HepG2 (cell line): Measurements from ENCODE around the gene KCNH6. TPM values are rescaled to one million over a fixed set of nuclear protein-coding genes. Genes with fewer than 3 reads are reported as not detected.

Experiments
- ATAC-seq: fragments of 200-7000 bp; cut with Tn5 transposase; 3 replicates; pipeline ENCODE4 v1.9.1; 2020; ENCODE audit warnings: mild to moderate bottlenecking, moderate library complexity
- BruUV-seq: library from RNA; stranded (reverse); fragments of 400-500 nt; replicated peaks from 2 replicates; lab custom pipeline; 2021; lab: Mats Ljungman, UMichigan
- CTCF ChIA-PET: fragments of 300-600 bp; formaldehyde crosslinking; extraction: SDS; loops from one replicate; lab custom pipeline; 2021; ENCODE audit warnings: low total read pairs, inconsistent platforms, low intra/inter-chr PET ratio; lab: Yijun Ruan, JAX
- POLR2A ChIA-PET: fragments of 350-600 bp; sonication (Branson Sonifier 250); formaldehyde crosslinking; loops from one replicate; lab custom pipeline; 2020; ENCODE audit warnings: antibody characterized with exemption, inconsistent platforms; lab: Yijun Ruan, JAX
- DNase-seq: peaks from one replicate; pipeline ENCODE4 v3.0.0-alpha.2; 2015; ENCODE audit warnings: low spot score
- FAIRE-seq: peaks from 3 replicates; lab custom pipeline; 2011; peaks lifted over from hg19 to GRCh38; lab: Jason Lieb, UNC
- H2AFZ ChIP-seq: one replicate; pipeline ENCODE4 v1.6.1; 2011; ENCODE audit warnings: low read length, inconsistent platforms
- H3K27ac ChIP-seq: fragments of 300-600 bp; 3 replicates; pipeline ENCODE4 v1.8.0; 2011; ENCODE audit warnings: mixed run types, mild to moderate bottlenecking, mixed read lengths, low read length, inconsistent platforms; ENCODE audit not compliant: insufficient read depth; ENCODE audit errors: extremely low read length
- H3K27me3 ChIP-seq, 2 experiments: fragments of 200-600 bp in 1 of 2; 2 replicates in 1 of 2; 3 replicates in 1 of 2; pipeline versions ENCODE4 v1.6.0 to v1.8.0; 2011; ENCODE audit warnings: low read length in 2 of 2, mild to moderate bottlenecking in 2 of 2, moderate library complexity in 2 of 2, inconsistent platforms in 1 of 2; ENCODE audit not compliant: insufficient read depth in 2 of 2, control insufficient read depth in 1 of 2
- H3K36me3 ChIP-seq, 2 experiments: fragments of 200-600 bp in 1 of 2; replicated peaks in 1 of 2; 2 replicates in 1 of 2; 3 replicates in 1 of 2; pipeline versions ENCODE4 v1.5.1 to v1.8.0; 2011; ENCODE audit warnings: low read length in 2 of 2, inconsistent platforms in 1 of 2; ENCODE audit not compliant: insufficient read depth in 2 of 2, control insufficient read depth in 1 of 2
- H3K4me1 ChIP-seq: 2 replicates; pipeline ENCODE4 v1.5.1; 2012; ENCODE audit warnings: low read length, inconsistent platforms; ENCODE audit not compliant: insufficient read depth
- H3K4me2 ChIP-seq: 2 replicates; pipeline ENCODE4 v1.6.0; 2011; ENCODE audit warnings: low read depth, low read length, inconsistent platforms
- H3K4me3 ChIP-seq, 3 experiments: fragments of 200-600 bp in 1 of 3; sonication (generic), shearing (Covaris generic) in 1 of 3; replicated peaks in 1 of 3; 2 replicates each; pipeline ENCODE4 v1.5.1; 2011 to 2016; ENCODE audit warnings: low read length in 3 of 3, inconsistent platforms in 2 of 3, low read depth in 2 of 3, mild to moderate bottlenecking in 2 of 3, control low read depth in 1 of 3, mixed read lengths in 1 of 3; ENCODE audit not compliant: insufficient read depth in 1 of 3
- H3K79me2 ChIP-seq: one replicate; pipeline ENCODE4 v1.6.1; 2011; ENCODE audit warnings: low read length, inconsistent platforms; ENCODE audit not compliant: insufficient read depth
- H3K9ac ChIP-seq: 2 replicates; pipeline ENCODE4 v1.6.0; 2011; ENCODE audit warnings: mild to moderate bottlenecking, low read depth, low read length, inconsistent platforms; ENCODE audit not compliant: insufficient read depth
- H3K9me3 ChIP-seq: 2 replicates; pipeline ENCODE4 v1.5.1; 2012; ENCODE audit warnings: mild to moderate bottlenecking, low read length
- H4K20me1 ChIP-seq: 2 replicates; pipeline ENCODE4 v1.6.0; 2011; ENCODE audit warnings: inconsistent platforms, mild to moderate bottlenecking, low read length, moderate library complexity; ENCODE audit not compliant: insufficient read depth
- CERS6 ChIP-seq: sonication (generic); formaldehyde crosslinking; IDR thresholded peaks from 2 replicates; pipeline ENCODE4 v1.5.0; 2020; ENCODE audit warnings: missing genetic modification reagents
- HOXD1 ChIP-seq: sonication (generic); formaldehyde crosslinking; IDR thresholded peaks from 2 replicates; pipeline ENCODE4 v1.5.0; 2020; ENCODE audit warnings: missing genetic modification reagents
- RBM22 ChIP-seq: fragments of 200-400 bp; formaldehyde crosslinking; optimal IDR thresholded peaks from 2 replicates; pipeline ENCODE3; 2017; ENCODE audit warnings: mild to moderate bottlenecking, low read length, moderate library complexity
- ZNF205 ChIP-seq: IDR thresholded peaks from 2 replicates; pipeline ENCODE4 v1.6.1; 2018; ENCODE audit warnings: missing biosample characterization, missing genetic modification reagents
- ZNF329 ChIP-seq: sonication (generic); formaldehyde crosslinking; IDR thresholded peaks from 2 replicates; pipeline ENCODE4 v1.9.0; 2021; ENCODE audit warnings: low read depth, mild to moderate bottlenecking, missing genetic modification reagents
- WGBS: methylation state at CpG from one replicate; pipeline ENCODE4 v1.1.6; 2017; ENCODE audit warnings: low lambda C conversion rate; 5-methylcytosine and 5-hydroxymethylcytosine counted together
- in situ Hi-C: cut with HindIII; loops from 2 replicates; pipeline ENCODE4 v1.10.0; 2017; ENCODE audit warnings: low pct_unique_long_range_greater_than_20kb; ENCODE audit not compliant: extremely low pct_ligation_motif_present
- intact Hi-C: fragments of 100-400 bp; cut with micrococcal nuclease; formaldehyde crosslinking; loops from one replicate; pipeline ENCODE4 v1.10.0; 2022; ENCODE audit not compliant: unreplicated experiment
- polyA plus RNA-seq, 8 experiments: library from polyadenylated mRNA; depleted of rRNA in 3 of 8; stranded (reverse) in 7 of 8; unstranded in 1 of 8; fragments of >200 nt; fragmentation: Illumina TruSeq in 4 of 8; extraction: Trizol in 4 of 8; gene quantifications; 2 replicates each; pipeline versions ENCODE4 v1.2.1 to v1.2.3, GENCODE V29; 2011 to 2016; ENCODE audit warnings: low read depth in 4 of 8, missing spikeins in 1 of 8, mixed read lengths in 1 of 8; ENCODE audit not compliant: insufficient read depth in 1 of 8
- small RNA-seq, 3 experiments: library from RNA; depleted of rRNA; stranded (forward); fragments of <200 nt; gene quantifications; one replicate each; pipeline ENCODE3, GENCODE V24; 2012; ENCODE audit warnings: low read depth in 2 of 3, low replicate concordance in 1 of 3; ENCODE audit not compliant: insufficient read length in 3 of 3, insufficient read depth in 2 of 3
- total RNA-seq, 5 experiments: library from RNA; depleted of rRNA; stranded (reverse); fragments of >200 nt; fragmentation: Illumina TruSeq; extraction: Trizol; gene quantifications; 2 replicates each; pipeline ENCODE4 v1.2.3, GENCODE V29; 2016; ENCODE audit warnings: low read depth in 1 of 5

The KCNH6 gene
- total and polyA plus RNA-seq, 2 of the 13 experiments (the other 11 are each of a cell fraction or from before 2014, with no cell fraction given) = 0.05 to 0.18 TPM

- DNase-seq (no peak), ATAC-seq (no peak; the same call in 2 of the 3 replicates), FAIRE-seq (no peak)
- Histone ChIP-seq H3K4me1 (no peaks in the 10 kb centered on the region), H3K9ac (no peak overlapping the region), H3K4me3 (no peak overlapping the region), H3K79me2 (no peaks in the 10 kb centered on the region), H2AFZ (no peak overlapping the region), H3K27me3 (no peaks in the 10 kb centered on the region), H3K27ac (no peak overlapping the region), H3K9me3 (no peaks in the 10 kb centered on the region), H4K20me1 (no peaks in the 10 kb centered on the region; the same call in 1 of the 2 replicates), H3K36me3 (peaks cover 28 to 35% of the 10 kb centered on the region in 2 experiments), H3K4me2 (no peak overlapping the region)
- 90% methylated on average over 3 of the region's 3 CpGs for WGBS
- no TSS peak for BruUV-seq
- ChIA-PET POLR2A (no interaction called here), CTCF (no interaction called here)
- TF ChIP-seq ZNF205 (CRISPR knock-in tag) (no peak), RBM22 (peak; percentile 53), ZNF329 (no peak), CERS6 (no peak)
- in situ Hi-C loops = no loop called here
- intact Hi-C loops = no loop called here
Measured at GRCh38 chr17:63592797-63593196, 69.6 kb downstream of the KCNH6 start.

- ChIA-PET CTCF (no interaction called here), POLR2A (no interaction called here)
- Histone ChIP-seq H3K9ac (no peak overlapping the region), H2AFZ (no peak overlapping the region), H3K4me1 (peaks cover 7% of the 10 kb centered on the region), H3K4me3 (no peak overlapping the region), H3K36me3 (peaks cover 16 to 18% of the 10 kb centered on the region in 2 experiments; a peak in 4 of 5 replicates), H3K27ac (no peak overlapping the region), H3K4me2 (no peak overlapping the region), H3K27me3 (no peaks in the 10 kb centered on the region), H4K20me1 (no peaks in the 10 kb centered on the region; the same call in 1 of the 2 replicates), H3K9me3 (no peaks in the 10 kb centered on the region), H3K79me2 (no peaks in the 10 kb centered on the region)
- in situ Hi-C loops (no loop called here), intact Hi-C loops (no loop called here)
- no peak for FAIRE-seq
- no peak for TF ChIP-seq HOXD1 (CRISPR knock-in tag)
- WGBS = 96% methylated on average over 3 of the region's 3 CpGs
- ATAC-seq = no peak
- no peak for DNase-seq
- BruUV-seq = no TSS peak
Measured at GRCh38 chr17:63595132-63595531, 72.0 kb downstream of the KCNH6 start.

Small RNA genes within 50 kb of the gene (small RNA-seq; reads per million reads assigned to genes)
- gene RNU6-288P = 0 reads per million in 3 experiments

Other genes starting within 250 kb of the KCNH6 start
- gene CYB561, start 77.1 kb upstream of the KCNH6 start, total RNA-seq (2016; rRNA removed; fragmentation: Illumina TruSeq; extraction: Trizol) = 3.1 and 6.7 TPM in 2 replicates
- gene CYB561, start 77.1 kb upstream of the KCNH6 start, polyA plus RNA-seq (2011; rRNA removed) = 1.5 and 1.6 TPM in 2 replicates
- gene ACE, start 46.3 kb upstream of the KCNH6 start, total RNA-seq (2016; rRNA removed; fragmentation: Illumina TruSeq; extraction: Trizol) = 0.13 TPM in 1 of 2 replicates, not detected in the other
- 0.03 and 0.08 TPM in 2 replicates for gene ACE, start 46.3 kb upstream of the KCNH6 start, polyA plus RNA-seq (2011; rRNA removed)
- gene DCAF7, start 27.1 kb downstream of the KCNH6 start, total RNA-seq (2016; rRNA removed; fragmentation: Illumina TruSeq; extraction: Trizol) = 55.2 and 77.5 TPM in 2 replicates
- 73.4 and 77.0 TPM in 2 replicates for gene DCAF7, start 27.1 kb downstream of the KCNH6 start, polyA plus RNA-seq (2011; rRNA removed)
- 53.6 and 57.6 TPM in 2 replicates for gene TACO1, start 77.5 kb downstream of the KCNH6 start, total RNA-seq (2016; rRNA removed; fragmentation: Illumina TruSeq; extraction: Trizol)
- gene TACO1, start 77.5 kb downstream of the KCNH6 start, polyA plus RNA-seq (2011; rRNA removed) = 33.3 and 34.7 TPM in 2 replicates
- gene MAP3K3, start 99.1 kb downstream of the KCNH6 start, total RNA-seq (2016; rRNA removed; fragmentation: Illumina TruSeq; extraction: Trizol) = 15.9 and 21.8 TPM in 2 replicates
- gene MAP3K3, start 99.1 kb downstream of the KCNH6 start, polyA plus RNA-seq (2011; rRNA removed) = 17.7 and 21.7 TPM in 2 replicates
- 6.9 and 9.0 TPM in 2 replicates for gene LIMD2, start 176.8 kb downstream of the KCNH6 start, total RNA-seq (2016; rRNA removed; fragmentation: Illumina TruSeq; extraction: Trizol)
- gene LIMD2, start 176.8 kb downstream of the KCNH6 start, polyA plus RNA-seq (2011; rRNA removed) = 20.8 and 26.5 TPM in 2 replicates
- gene STRADA, start 218.4 kb downstream of the KCNH6 start, total RNA-seq (2016; rRNA removed; fragmentation: Illumina TruSeq; extraction: Trizol) = 16.1 and 17.9 TPM in 2 replicates
- 17.3 and 17.6 TPM in 2 replicates for gene STRADA, start 218.4 kb downstream of the KCNH6 start, polyA plus RNA-seq (2011; rRNA removed)